GM13977 (cell line): ENCODE results near the gene AGFG2.

Experiments
- DNase-seq: peaks from one replicate; pipeline ENCODE4 v3.0.0; 2012; ENCODE audit warnings: low spot score
- in situ Hi-C: fragments of 300-500 bp; cut with MboI; formaldehyde crosslinking; loops from one replicate; pipeline ENCODE4 v1.12.0; 2022; ENCODE audit warnings: low sequenced_read_pairs, low pct_unique_long_range_greater_than_20kb, mixed read lengths, inconsistent platforms; ENCODE audit not compliant: unreplicated experiment
- TF ChIP-seq, protein P1 (sequence below): IDR thresholded peaks from 2 replicates; pipeline ENCODE4 v1.5.1; 2012; ENCODE audit warnings: mild to moderate bottlenecking, control low read depth; ENCODE audit not compliant: insufficient read depth; ENCODE audit errors: extremely low read depth, missing control alignments

The AGFG2 gene

DNA sequence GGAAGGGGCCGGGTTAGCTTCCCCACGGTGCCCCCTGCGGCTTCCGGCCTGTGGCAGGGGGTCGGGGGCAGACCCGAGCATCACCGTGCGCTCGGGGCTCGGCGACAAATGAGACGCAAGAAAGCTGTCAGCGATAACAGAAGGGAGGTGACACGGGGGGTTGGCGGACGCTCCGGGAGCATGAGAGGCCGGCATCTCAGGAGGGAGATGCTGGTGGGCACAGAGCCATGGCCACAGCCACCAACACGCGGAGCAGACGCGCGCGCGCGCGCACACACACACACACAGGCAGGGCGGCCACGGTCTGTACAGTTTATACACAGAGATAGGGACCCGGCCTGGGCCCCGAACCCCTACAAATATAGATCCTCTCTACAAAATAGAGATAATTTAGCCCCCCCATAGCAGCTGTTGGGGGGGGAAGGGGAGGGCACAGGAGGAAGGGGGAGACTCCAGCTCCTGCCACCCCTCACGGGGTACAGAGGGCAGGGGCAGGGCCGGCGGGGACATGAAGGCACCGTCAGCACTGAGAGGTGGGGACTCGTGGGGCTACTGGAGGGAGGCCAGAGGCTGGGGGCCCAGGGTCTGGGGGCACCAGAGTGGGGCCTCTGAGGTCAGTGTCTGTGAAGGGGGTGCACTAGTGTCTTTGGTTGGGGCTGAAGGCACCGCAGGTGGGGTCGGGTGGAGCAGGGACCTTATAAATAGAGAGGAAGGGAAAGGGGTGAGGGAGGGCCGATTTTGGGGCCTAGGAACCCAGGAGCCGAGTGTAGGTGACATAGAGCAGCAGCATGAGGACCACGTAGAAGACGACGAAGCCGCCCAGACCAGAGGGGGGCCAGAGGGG is 35.6 kb downstream of the AGFG2 start:
- DNase-seq: no peak
- in situ Hi-C loops: no loop called here
- TF ChIP-seq, protein P1, sequence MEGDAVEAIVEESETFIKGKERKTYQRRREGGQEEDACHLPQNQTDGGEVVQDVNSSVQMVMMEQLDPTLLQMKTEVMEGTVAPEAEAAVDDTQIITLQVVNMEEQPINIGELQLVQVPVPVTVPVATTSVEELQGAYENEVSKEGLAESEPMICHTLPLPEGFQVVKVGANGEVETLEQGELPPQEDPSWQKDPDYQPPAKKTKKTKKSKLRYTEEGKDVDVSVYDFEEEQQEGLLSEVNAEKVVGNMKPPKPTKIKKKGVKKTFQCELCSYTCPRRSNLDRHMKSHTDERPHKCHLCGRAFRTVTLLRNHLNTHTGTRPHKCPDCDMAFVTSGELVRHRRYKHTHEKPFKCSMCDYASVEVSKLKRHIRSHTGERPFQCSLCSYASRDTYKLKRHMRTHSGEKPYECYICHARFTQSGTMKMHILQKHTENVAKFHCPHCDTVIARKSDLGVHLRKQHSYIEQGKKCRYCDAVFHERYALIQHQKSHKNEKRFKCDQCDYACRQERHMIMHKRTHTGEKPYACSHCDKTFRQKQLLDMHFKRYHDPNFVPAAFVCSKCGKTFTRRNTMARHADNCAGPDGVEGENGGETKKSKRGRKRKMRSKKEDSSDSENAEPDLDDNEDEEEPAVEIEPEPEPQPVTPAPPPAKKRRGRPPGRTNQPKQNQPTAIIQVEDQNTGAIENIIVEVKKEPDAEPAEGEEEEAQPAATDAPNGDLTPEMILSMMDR: no peak

DNA sequence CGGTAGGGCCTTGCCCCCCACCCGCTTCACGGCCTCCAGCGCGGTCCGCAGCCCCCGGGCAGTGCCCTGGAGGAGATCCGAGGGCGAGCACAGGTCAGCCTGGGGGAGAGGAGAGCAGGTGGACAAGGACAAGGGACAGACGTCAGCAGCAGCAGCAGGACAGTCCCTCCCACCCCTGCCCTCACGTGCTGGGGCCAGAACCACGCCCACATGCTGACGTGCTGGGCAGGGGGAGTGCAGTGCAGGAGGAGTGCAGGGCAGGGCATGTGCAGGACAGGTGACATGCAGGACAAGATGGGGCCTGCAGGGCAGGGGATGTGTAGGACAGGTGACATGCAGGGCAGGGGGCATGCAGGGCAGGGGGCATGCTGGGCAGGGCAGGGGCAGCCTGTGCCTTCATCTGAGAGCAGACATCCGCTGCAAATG is 36.2 kb downstream of the AGFG2 start:
- in situ Hi-C loops: no loop called here
- TF ChIP-seq, protein P1: no peak
- DNase-seq: no peak

DNA sequence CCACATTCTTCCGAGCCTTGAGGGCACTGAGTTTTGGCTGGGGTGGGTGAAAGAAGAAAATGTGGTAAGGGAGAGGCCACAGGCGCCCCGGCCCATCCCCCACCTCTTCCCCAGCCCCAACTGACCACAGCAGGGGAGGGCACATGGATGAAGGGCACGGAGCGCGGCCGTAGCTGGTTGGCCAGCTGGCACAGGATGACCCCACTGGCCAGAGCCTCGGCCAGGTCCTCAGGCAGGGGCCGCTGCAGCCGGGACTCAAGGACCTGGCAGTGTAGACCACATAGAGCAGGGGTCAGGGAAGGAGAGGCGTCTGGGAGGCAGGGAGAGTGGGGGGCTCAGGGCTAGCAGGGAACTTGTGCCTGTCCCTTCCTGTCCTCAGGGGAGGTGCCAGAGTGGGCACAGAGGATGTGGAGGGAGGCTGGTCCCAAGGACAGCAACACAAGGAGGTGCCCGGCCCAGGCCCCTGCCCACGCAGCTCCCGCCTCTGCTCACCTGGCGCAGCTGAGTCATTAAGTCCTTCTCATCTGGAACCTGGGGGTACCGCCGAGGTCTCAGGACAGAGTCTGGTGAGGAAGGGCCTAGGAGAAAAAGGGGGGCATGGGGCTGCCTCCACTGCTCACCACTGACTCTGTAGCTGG is 36.9 kb downstream of the AGFG2 start:
- TF ChIP-seq, protein P1: no peak
- in situ Hi-C loops: no loop called here
- no peak for DNase-seq

DNA sequence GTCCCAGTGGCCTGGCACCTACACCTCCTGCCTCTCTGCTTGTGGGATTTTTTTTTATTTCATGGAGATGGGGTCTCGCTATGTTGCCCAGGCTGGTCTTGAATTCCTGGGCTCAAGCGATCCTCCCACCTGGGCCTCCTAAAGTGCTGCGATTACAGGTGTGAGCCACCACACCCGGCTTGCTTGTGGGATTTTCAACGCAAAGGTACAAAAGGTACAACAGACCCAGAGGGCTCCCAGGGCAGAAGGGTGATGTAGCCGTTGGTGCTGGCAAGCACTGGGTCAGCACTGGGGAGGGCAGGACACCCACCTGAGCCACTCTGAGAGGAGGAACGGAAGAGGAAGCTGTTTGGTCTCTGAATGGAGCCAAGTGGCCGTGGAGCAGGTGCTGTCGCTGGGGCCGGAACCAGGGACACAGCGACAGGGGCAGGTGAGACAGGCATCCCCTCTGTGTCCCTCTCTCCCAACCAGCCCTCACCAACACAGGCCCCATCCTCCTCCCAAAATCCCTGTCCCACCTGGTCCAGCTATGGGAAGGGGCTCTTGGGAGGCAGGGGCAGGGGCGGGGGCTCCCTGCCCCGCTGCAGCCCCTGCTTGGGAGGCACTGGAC is 37.5 kb downstream of the AGFG2 start:
- DNase-seq: no peak
- in situ Hi-C loops: no loop called here
- TF ChIP-seq, protein P1: no peak

DNA sequence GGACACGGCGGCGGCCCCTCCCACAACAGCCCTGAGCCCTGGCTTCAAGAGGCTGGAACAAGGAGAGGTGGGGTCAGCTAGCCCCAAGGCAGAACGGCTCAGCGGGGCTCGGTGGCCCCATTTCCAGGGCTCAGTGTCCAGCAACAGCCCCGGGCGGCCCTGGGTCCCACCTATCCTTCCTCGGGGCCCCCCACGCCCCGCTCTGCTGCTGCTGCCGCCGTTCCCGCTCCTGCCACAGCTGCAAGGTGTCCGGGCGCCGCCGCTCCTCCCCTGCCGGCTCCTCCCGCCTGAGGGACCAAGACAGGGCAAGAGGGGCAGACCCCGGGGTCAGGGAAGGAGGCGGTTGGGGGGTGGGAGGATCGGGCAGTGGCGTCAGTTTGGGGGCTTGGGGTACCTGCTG is 38.1 kb downstream of the AGFG2 start:
- DNase-seq: no peak
- in situ Hi-C loops: no loop called here
- TF ChIP-seq, protein P1: no peak

DNA sequence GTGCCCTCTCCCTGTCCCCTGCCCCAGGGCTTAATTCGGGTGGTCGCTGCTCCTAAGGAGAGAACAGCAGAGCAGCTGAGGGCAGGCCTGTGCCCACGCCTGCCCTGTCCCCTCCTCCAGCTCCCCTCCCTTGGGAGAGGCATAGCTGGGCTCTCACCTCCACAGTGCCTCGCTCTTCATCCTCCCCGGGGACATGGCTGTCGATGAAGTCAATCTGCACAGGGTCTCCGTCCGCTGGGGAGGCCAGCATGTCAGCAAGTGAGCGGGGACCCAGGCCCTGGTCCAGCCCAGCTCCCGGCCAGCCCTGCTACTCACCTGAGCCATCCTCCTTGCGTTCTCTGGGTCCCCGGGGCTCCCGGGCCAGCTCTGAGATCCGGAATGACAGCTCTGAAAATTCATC is 38.5 kb downstream of the AGFG2 start:
- in situ Hi-C loops: no loop called here
- TF ChIP-seq, protein P1: no peak
- no peak for DNase-seq
